Upper lobe of left lung (tissue), 4 donors: ENCODE measurements around the gene PRORP.

Experiments used
- EP300 ChIP-seq, 4 donors: sonication (generic); formaldehyde crosslinking; IDR thresholded peaks; one replicate each; pipeline ENCODE4 v1.5.1; 2017; ENCODE audit warnings: antibody characterized with exemption in 4 of 4, control low read depth in 2 of 4
- POLR2A ChIP-seq, 4 donors: fragments of 450-650 bp; IDR thresholded peaks; one replicate each; pipeline ENCODE4 v1.5.1; 2016 to 2017; ENCODE audit warnings: antibody characterized with exemption in 4 of 4, mild to moderate bottlenecking in 2 of 4
- POLR2AphosphoS5 ChIP-seq, 2 donors: sonication (generic); formaldehyde crosslinking; IDR thresholded peaks; one replicate each; pipeline ENCODE4 v1.5.1; 2017; ENCODE audit warnings: antibody characterized with exemption in 2 of 2
- TF ChIP-seq, protein P1 (sequence below), 6 experiments: fragments of 450-650 bp in 4 of 6; fragments of 200-600 bp in 2 of 6; sonication (generic) in 2 of 6; IDR thresholded peaks; one replicate each; pipeline ENCODE4 v1.5.1; 2016 to 2019; ENCODE audit warnings: antibody characterized with exemption in 6 of 6

GRCh38 chr14:35133542-35134328 is 11.4 kb downstream of the PRORP start:
- TF ChIP-seq, protein P1, sequence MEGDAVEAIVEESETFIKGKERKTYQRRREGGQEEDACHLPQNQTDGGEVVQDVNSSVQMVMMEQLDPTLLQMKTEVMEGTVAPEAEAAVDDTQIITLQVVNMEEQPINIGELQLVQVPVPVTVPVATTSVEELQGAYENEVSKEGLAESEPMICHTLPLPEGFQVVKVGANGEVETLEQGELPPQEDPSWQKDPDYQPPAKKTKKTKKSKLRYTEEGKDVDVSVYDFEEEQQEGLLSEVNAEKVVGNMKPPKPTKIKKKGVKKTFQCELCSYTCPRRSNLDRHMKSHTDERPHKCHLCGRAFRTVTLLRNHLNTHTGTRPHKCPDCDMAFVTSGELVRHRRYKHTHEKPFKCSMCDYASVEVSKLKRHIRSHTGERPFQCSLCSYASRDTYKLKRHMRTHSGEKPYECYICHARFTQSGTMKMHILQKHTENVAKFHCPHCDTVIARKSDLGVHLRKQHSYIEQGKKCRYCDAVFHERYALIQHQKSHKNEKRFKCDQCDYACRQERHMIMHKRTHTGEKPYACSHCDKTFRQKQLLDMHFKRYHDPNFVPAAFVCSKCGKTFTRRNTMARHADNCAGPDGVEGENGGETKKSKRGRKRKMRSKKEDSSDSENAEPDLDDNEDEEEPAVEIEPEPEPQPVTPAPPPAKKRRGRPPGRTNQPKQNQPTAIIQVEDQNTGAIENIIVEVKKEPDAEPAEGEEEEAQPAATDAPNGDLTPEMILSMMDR (IDR thresholded peaks at IDR 0.05): peak in 1 of 6 experiments; percentile 12
- TF ChIP-seq POLR2A (IDR thresholded peaks at IDR 0.05): no peak
- no peak for TF ChIP-seq POLR2AphosphoS5 (IDR thresholded peaks at IDR 0.05)
- TF ChIP-seq EP300 (IDR thresholded peaks at IDR 0.05): no peak
